GM23338 (cell line): Measurements from ENCODE around the gene TBC1D16. TPM values are rescaled to one million over a fixed set of nuclear protein-coding genes. Genes with fewer than 3 reads are reported as not detected.

Experiments used
- ATAC-seq: fragments of 200-7000 bp; cut with Tn5 transposase; 3 replicates; pipeline ENCODE4 v1.9.1; 2020
- DNase-seq: peaks from one replicate; pipeline ENCODE4 v3.0.0-alpha.2; 2015; ENCODE audit warnings: low spot score
- H2AFZ ChIP-seq: fragments of 200-600 bp; sonication (generic); 2 replicates; pipeline ENCODE4 v1.8.0; 2016; ENCODE audit warnings: antibody characterized with exemption, mild to moderate bottlenecking, moderate library complexity
- H3F3A ChIP-seq: fragments of 200-600 bp; sonication (generic); replicated peaks from 2 replicates; pipeline ENCODE4 v1.8.0; 2017; ENCODE audit warnings: antibody characterized with exemption, mixed run types, low read depth
- H3K27ac ChIP-seq: fragments of 200-600 bp; sonication (generic); 2 replicates; pipeline ENCODE4 v1.6.1; 2016; ENCODE audit warnings: low read depth
- H3K27me3 ChIP-seq: fragments of 200-600 bp; sonication (generic); 2 replicates; pipeline ENCODE4 v1.8.0; 2016; ENCODE audit warnings: mild to moderate bottlenecking, mixed run types, moderate library complexity; ENCODE audit not compliant: insufficient read depth
- H3K36me3 ChIP-seq: fragments of 200-600 bp; sonication (generic); 2 replicates; pipeline ENCODE4 v1.8.0; 2016; ENCODE audit warnings: mild to moderate bottlenecking; ENCODE audit not compliant: insufficient read depth
- H3K4me1 ChIP-seq: fragments of 200-600 bp; sonication (generic); 2 replicates; pipeline ENCODE4 v1.8.0; 2016; ENCODE audit warnings: mild to moderate bottlenecking, moderate library complexity; ENCODE audit not compliant: insufficient read depth
- H3K4me2 ChIP-seq: fragments of 200-600 bp; sonication (generic); 2 replicates; pipeline ENCODE4 v1.7.1; 2017; ENCODE audit warnings: mixed run types
- H3K4me3 ChIP-seq: fragments of 200-600 bp; sonication (generic); 2 replicates; pipeline ENCODE4 v1.6.1; 2016; ENCODE audit warnings: mixed run types
- H3K79me2 ChIP-seq: fragments of 200-600 bp; sonication (generic); replicated peaks from 2 replicates; pipeline ENCODE4 v1.8.0; 2017; ENCODE audit warnings: mild to moderate bottlenecking; ENCODE audit not compliant: insufficient read depth
- H3K9me2 ChIP-seq: fragments of 200-600 bp; sonication (generic); 2 replicates; pipeline ENCODE4 v1.8.0; 2017; ENCODE audit not compliant: insufficient read depth
- H4K20me1 ChIP-seq: fragments of 200-600 bp; sonication (generic); replicated peaks from 2 replicates; pipeline ENCODE4 v1.8.0; 2017; ENCODE audit warnings: mild to moderate bottlenecking; ENCODE audit not compliant: insufficient read depth
- H3K27ac Mint-ChIP-seq: 2 replicates; pipeline ENCODE4 v1.8.0; 2020; ENCODE audit warnings: inconsistent platforms, mild to moderate bottlenecking, moderate library complexity, mixed read lengths
- H3K27me3 Mint-ChIP-seq: 3 replicates; pipeline ENCODE4 v1.8.0; 2022; ENCODE audit warnings: low read depth, mild to moderate bottlenecking, moderate library complexity, mixed read lengths, inconsistent platforms; ENCODE audit not compliant: insufficient read depth, poor library complexity
- H3K36me3 Mint-ChIP-seq: 3 replicates; pipeline ENCODE4 v1.8.0; 2021; ENCODE audit warnings: low read depth, mild to moderate bottlenecking, inconsistent platforms, moderate library complexity, mixed read lengths
- H3K4me1 Mint-ChIP-seq: 3 replicates; pipeline ENCODE4 v1.8.0; 2020; ENCODE audit warnings: mild to moderate bottlenecking, inconsistent platforms, mixed read lengths
- H3K4me3 Mint-ChIP-seq: 3 replicates; pipeline ENCODE4 v1.8.0; 2021; ENCODE audit warnings: moderate library complexity, mild to moderate bottlenecking, inconsistent platforms, mixed read lengths
- H3K9me3 Mint-ChIP-seq: 3 replicates; pipeline ENCODE4 v1.8.0; 2020; ENCODE audit warnings: moderate library complexity, mild to moderate bottlenecking, inconsistent platforms, mixed read lengths
- CREB1 ChIP-seq: fragments of 250-450 bp; sonication (Bioruptor Pico); IDR thresholded peaks from 2 replicates; pipeline ENCODE4 v1.5.0; 2020; ENCODE audit warnings: low read depth, mild to moderate bottlenecking, moderate library complexity
- EZH2 ChIP-seq: fragments of 200-600 bp; sonication (generic); IDR thresholded peaks from one replicate; pipeline ENCODE4 v1.8.0; 2017; ENCODE audit warnings: antibody characterized with exemption, mild to moderate bottlenecking, low read depth; ENCODE audit not compliant: unreplicated experiment
- NANOG ChIP-seq: IDR thresholded peaks from 2 replicates; pipeline ENCODE4 v1.6.1; 2016; ENCODE audit warnings: antibody characterized with exemption, borderline replicate concordance
- STAT1 ChIP-seq: IDR thresholded peaks from one replicate; pipeline ENCODE4 v1.6.1; 2016; ENCODE audit warnings: antibody characterized with exemption; ENCODE audit not compliant: unreplicated experiment
- ZNF114 ChIP-seq: fragments of 250-450 bp; sonication (Bioruptor Pico); IDR thresholded peaks from 2 replicates; pipeline ENCODE4 v1.5.0; 2020; ENCODE audit warnings: mild to moderate bottlenecking, moderate library complexity
- ZNF331 ChIP-seq: fragments of 250-450 bp; sonication (Bioruptor Pico); IDR thresholded peaks from 2 replicates; pipeline ENCODE4 v1.5.0; 2020; ENCODE audit warnings: low read depth, mild to moderate bottlenecking, moderate library complexity
- polyA plus RNA-seq: library from polyadenylated mRNA; unstranded; fragments of >200 nt; fragmentation: Nextera tagmentation; extraction: Ambion mirVana; gene quantifications from 2 replicates; pipeline ENCODE4 v1.2.1, GENCODE V29; 2016
- total RNA-seq: library from RNA; depleted of rRNA; stranded (reverse); fragments of >200 nt; shearing (Covaris generic); gene quantifications from 2 replicates; pipeline ENCODE4 v1.2.3, GENCODE V29; 2014
- TF ChIP-seq, protein P1 (sequence below): IDR thresholded peaks from 2 replicates; pipeline ENCODE4 v1.6.1; 2016; ENCODE audit warnings: antibody characterized with exemption
- TF ChIP-seq, protein P2 (sequence below): fragments of 250-450 bp; sonication (Bioruptor Pico); IDR thresholded peaks from 2 replicates; pipeline ENCODE4 v1.5.0; 2020; ENCODE audit warnings: mild to moderate bottlenecking, moderate library complexity
- TF ChIP-seq, protein P3 (sequence below): IDR thresholded peaks from one replicate; pipeline ENCODE4 v1.6.1; 2018; ENCODE audit warnings: antibody characterized with exemption; ENCODE audit not compliant: unreplicated experiment

The TBC1D16 gene
- total and polyA plus RNA-seq, 2 experiments from 2014 or later, result 16.7 to 104 TPM

DNA sequence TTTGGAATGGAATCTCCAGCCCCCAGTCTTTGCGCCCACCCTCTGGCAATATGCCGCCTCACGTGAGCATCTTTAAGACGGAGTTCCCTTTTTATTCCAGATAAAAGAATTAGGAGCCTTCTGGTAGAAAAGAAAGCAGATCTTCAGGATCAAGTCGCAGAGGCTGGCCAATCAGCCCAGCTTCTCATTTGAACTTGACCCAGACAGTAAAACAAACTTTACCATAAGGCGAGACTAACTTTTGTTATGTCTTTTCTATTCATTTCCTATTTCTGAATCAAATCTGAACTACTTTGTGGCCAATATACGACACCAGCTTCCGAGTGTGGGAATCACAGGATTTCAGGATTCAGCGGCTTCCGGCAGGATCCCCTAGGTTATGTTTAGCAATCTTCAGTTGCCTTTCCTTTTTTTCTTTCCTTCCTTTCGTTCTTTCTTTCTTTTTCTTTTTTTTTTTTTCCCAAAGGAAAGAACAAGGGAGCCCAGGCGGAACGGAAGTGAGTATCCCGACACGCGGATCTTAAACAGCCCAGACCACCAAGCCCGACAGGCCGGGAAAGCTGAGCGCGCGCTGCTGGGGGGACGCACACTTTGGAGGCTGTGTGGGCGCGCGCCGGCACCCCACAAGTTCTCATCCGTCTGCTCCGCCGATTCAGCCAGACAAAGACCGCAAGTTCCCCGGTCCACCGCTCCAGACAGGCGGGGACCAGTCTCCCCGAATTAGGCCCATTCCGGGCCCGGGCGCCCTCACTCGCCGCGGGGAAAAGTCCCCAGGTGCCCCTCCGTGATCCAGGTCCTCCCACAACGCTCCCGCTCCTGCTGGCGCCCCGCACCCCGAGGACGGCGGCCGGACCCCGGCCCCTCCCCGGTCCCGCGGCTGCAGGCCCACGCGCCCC is 633 bp downstream of the TBC1D16 start:
- ATAC-seq (peak; percentile 13), DNase-seq (peak; percentile 70)
- H3K9me3 Mint-ChIP-seq, result no peaks in the 10 kb centered on the region
- H3K27me3 Mint-ChIP-seq, result peaks cover 7% of the 10 kb centered on the region
- H3K36me3 ChIP-seq, result peaks cover 2% of the 10 kb centered on the region; the same call in 1 of the 2 replicates
- peaks cover 38% of the 10 kb centered on the region for H3K4me1 Mint-ChIP-seq
- H3K4me1 ChIP-seq, result peaks cover 31% of the 10 kb centered on the region; the same call in 1 of the 2 replicates
- H3K4me2 ChIP-seq, result peak overlapping the region; percentile 78
- H3F3A ChIP-seq, result no peaks in the 10 kb centered on the region
- H3K4me3 Mint-ChIP-seq, result peak overlapping the region; percentile 90
- H3K27ac ChIP-seq, result peak overlapping the region; percentile 28; the same call in 1 of the 2 replicates
- peaks cover 52% of the 10 kb centered on the region for H3K79me2 ChIP-seq
- H3K36me3 Mint-ChIP-seq, result peaks cover 6% of the 10 kb centered on the region
- TF ChIP-seq, protein P1, sequence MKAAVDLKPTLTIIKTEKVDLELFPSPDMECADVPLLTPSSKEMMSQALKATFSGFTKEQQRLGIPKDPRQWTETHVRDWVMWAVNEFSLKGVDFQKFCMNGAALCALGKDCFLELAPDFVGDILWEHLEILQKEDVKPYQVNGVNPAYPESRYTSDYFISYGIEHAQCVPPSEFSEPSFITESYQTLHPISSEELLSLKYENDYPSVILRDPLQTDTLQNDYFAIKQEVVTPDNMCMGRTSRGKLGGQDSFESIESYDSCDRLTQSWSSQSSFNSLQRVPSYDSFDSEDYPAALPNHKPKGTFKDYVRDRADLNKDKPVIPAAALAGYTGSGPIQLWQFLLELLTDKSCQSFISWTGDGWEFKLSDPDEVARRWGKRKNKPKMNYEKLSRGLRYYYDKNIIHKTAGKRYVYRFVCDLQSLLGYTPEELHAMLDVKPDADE, result 0 out of 2 replicates have a peak, but pooled peaks have one; percentile 16
- TF ChIP-seq ZNF114 (CRISPR knock-in tag), result no peak
- TF ChIP-seq EZH2, result no peak
- H3K27me3 ChIP-seq, result no peaks in the 10 kb centered on the region
- no peak overlapping the region for H2AFZ ChIP-seq
- peak overlapping the region; percentile 87 for H3K27ac Mint-ChIP-seq
- H4K20me1 ChIP-seq, result peaks cover 44% of the 10 kb centered on the region
- H3K4me3 ChIP-seq, result peak overlapping the region; percentile 85
- H3K9me2 ChIP-seq, result no peaks in the 10 kb centered on the region

DNA sequence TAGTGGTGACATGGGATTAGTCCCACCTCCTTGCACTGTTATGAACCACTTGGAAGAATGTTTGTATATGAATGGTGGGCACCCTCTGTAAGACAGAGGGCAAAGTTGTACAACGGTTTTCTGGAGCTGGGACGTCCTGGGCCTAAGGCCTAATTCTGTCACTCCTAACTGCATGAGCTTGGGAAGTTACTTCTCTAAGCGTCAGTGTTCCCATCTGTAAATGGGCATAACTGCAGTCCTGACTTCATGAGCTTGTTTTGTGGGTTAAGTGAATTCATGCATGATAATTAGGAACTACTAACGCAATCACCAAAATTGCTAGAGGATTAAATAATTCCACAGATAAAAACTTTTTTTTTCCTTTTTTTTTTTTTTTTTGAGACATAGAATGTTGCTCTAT is 1.8 kb downstream of the TBC1D16 start:
- Mint-ChIP-seq H3K9me3 (no peaks in the 10 kb centered on the region), H3K27me3 (peaks cover 7% of the 10 kb centered on the region), H3K36me3 (no peaks in the 10 kb centered on the region; the same call in 2 of the 3 replicates), H3K4me1 (peaks cover 49% of the 10 kb centered on the region), H3K27ac (no peak overlapping the region), H3K4me3 (peak overlapping the region; percentile 90)
- no peaks in the 10 kb centered on the region for H3K27me3 ChIP-seq
- peaks cover 55% of the 10 kb centered on the region for H4K20me1 ChIP-seq
- DNase-seq, result no peak
- H3K4me1 ChIP-seq, result peaks cover 31% of the 10 kb centered on the region; the same call in 1 of the 2 replicates
- peak overlapping the region; percentile 78 for H3K4me2 ChIP-seq
- no peak overlapping the region for H2AFZ ChIP-seq
- no peaks in the 10 kb centered on the region for H3K9me2 ChIP-seq
- no peak overlapping the region for H3K27ac ChIP-seq
- H3K79me2 ChIP-seq, result peaks cover 64% of the 10 kb centered on the region
- peaks cover 2% of the 10 kb centered on the region; the same call in 1 of the 2 replicates for H3K36me3 ChIP-seq
- peak overlapping the region; percentile 85 for H3K4me3 ChIP-seq
- 0 out of 2 replicates have a peak, but pooled peaks cover 1% of the 10 kb centered on the region for H3F3A ChIP-seq
- ATAC-seq, result no peak
- TF ChIP-seq ZNF114 (CRISPR knock-in tag), result no peak
- no peak for TF ChIP-seq ZNF331
- TF ChIP-seq CREB1 (CRISPR knock-in tag), result no peak
- TF ChIP-seq NANOG, result no peak
- no peak for TF ChIP-seq STAT1
- TF ChIP-seq, protein P2, sequence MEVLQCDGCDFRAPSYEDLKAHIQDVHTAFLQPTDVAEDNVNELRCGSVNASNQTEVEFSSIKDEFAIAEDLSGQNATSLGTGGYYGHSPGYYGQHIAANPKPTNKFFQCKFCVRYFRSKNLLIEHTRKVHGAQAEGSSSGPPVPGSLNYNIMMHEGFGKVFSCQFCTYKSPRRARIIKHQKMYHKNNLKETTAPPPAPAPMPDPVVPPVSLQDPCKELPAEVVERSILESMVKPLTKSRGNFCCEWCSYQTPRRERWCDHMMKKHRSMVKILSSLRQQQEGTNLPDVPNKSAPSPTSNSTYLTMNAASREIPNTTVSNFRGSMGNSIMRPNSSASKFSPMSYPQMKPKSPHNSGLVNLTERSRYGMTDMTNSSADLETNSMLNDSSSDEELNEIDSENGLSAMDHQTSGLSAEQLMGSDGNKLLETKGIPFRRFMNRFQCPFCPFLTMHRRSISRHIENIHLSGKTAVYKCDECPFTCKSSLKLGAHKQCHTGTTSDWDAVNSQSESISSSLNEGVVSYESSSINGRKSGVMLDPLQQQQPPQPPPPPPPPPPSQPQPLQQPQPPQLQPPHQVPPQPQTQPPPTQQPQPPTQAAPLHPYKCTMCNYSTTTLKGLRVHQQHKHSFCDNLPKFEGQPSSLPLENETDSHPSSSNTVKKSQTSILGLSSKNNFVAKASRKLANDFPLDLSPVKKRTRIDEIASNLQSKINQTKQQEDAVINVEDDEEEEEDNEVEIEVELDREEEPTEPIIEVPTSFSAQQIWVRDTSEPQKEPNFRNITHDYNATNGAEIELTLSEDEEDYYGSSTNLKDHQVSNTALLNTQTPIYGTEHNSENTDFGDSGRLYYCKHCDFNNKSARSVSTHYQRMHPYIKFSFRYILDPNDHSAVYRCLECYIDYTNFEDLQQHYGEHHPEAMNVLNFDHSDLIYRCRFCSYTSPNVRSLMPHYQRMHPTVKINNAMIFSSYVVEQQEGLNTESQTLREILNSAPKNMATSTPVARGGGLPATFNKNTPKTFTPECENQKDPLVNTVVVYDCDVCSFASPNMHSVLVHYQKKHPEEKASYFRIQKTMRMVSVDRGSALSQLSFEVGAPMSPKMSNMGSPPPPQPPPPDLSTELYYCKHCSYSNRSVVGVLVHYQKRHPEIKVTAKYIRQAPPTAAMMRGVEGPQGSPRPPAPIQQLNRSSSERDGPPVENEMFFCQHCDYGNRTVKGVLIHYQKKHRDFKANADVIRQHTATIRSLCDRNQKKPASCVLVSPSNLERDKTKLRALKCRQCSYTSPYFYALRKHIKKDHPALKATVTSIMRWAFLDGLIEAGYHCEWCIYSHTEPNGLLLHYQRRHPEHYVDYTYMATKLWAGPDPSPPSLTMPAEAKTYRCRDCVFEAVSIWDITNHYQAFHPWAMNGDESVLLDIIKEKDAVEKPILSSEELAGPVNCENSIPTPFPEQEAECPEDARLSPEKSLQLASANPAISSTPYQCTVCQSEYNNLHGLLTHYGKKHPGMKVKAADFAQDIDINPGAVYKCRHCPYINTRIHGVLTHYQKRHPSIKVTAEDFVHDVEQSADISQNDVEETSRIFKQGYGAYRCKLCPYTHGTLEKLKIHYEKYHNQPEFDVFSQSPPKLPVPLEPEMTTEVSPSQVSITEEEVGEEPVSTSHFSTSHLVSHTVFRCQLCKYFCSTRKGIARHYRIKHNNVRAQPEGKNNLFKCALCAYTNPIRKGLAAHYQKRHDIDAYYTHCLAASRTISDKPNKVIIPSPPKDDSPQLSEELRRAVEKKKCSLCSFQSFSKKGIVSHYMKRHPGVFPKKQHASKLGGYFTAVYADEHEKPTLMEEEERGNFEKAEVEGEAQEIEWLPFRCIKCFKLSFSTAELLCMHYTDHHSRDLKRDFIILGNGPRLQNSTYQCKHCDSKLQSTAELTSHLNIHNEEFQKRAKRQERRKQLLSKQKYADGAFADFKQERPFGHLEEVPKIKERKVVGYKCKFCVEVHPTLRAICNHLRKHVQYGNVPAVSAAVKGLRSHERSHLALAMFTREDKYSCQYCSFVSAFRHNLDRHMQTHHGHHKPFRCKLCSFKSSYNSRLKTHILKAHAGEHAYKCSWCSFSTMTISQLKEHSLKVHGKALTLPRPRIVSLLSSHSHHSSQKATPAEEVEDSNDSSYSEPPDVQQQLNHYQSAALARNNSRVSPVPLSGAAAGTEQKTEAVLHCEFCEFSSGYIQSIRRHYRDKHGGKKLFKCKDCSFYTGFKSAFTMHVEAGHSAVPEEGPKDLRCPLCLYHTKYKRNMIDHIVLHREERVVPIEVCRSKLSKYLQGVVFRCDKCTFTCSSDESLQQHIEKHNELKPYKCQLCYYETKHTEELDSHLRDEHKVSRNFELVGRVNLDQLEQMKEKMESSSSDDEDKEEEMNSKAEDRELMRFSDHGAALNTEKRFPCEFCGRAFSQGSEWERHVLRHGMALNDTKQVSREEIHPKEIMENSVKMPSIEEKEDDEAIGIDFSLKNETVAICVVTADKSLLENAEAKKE, result no peak
- TF ChIP-seq EZH2, result no peak
- TF ChIP-seq, protein P3, sequence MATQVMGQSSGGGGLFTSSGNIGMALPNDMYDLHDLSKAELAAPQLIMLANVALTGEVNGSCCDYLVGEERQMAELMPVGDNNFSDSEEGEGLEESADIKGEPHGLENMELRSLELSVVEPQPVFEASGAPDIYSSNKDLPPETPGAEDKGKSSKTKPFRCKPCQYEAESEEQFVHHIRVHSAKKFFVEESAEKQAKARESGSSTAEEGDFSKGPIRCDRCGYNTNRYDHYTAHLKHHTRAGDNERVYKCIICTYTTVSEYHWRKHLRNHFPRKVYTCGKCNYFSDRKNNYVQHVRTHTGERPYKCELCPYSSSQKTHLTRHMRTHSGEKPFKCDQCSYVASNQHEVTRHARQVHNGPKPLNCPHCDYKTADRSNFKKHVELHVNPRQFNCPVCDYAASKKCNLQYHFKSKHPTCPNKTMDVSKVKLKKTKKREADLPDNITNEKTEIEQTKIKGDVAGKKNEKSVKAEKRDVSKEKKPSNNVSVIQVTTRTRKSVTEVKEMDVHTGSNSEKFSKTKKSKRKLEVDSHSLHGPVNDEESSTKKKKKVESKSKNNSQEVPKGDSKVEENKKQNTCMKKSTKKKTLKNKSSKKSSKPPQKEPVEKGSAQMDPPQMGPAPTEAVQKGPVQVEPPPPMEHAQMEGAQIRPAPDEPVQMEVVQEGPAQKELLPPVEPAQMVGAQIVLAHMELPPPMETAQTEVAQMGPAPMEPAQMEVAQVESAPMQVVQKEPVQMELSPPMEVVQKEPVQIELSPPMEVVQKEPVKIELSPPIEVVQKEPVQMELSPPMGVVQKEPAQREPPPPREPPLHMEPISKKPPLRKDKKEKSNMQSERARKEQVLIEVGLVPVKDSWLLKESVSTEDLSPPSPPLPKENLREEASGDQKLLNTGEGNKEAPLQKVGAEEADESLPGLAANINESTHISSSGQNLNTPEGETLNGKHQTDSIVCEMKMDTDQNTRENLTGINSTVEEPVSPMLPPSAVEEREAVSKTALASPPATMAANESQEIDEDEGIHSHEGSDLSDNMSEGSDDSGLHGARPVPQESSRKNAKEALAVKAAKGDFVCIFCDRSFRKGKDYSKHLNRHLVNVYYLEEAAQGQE, result no peak
